A204.1 (cell line): ENCODE measurements around the gene PDCD1LG2.
"Not testable (repeated sequence)": the region's sequence is repeated elsewhere in the genome, so short reads cannot be mapped to it uniquely, and the experiment has no call there.

Source experiments
- FAIRE-seq: peaks from 2 replicates; lab custom pipeline; 2012; peaks lifted over from hg19 to GRCh38; lab: Jason Lieb, UNC

The PDCD1LG2 gene

GRCh38 chr9:5493679-5494511 is 16.4 kb upstream of the PDCD1LG2 start:
- no peak for FAIRE-seq

GRCh38 chr9:5494765-5495164 is 15.6 kb upstream of the PDCD1LG2 start:
- FAIRE-seq, result not testable (repeated sequence)

- FAIRE-seq, result no peak
These were observed 11.2 kb upstream of the PDCD1LG2 start for GRCh38 chr9:5499157-5499556.

GRCh38 chr9:5499889-5500398 is 10.4 kb upstream of the PDCD1LG2 start:
- FAIRE-seq, result no peak

GRCh38 chr9:5500441-5501235 is 9.7 kb upstream of the PDCD1LG2 start:
- no peak for FAIRE-seq

- no peak for FAIRE-seq
These were observed 7.8 kb upstream of the PDCD1LG2 start for GRCh38 chr9:5502553-5502952.

GRCh38 chr9:5509573-5509972 is 758 bp upstream of the PDCD1LG2 start:
- no peak for FAIRE-seq

GRCh38 chr9:5510989-5511388 is 658 bp downstream of the PDCD1LG2 start:
- no peak for FAIRE-seq

GRCh38 chr9:5511476-5511875 is 1.1 kb downstream of the PDCD1LG2 start:
- no peak for FAIRE-seq

- FAIRE-seq, result no peak
These were observed 1.7 kb downstream of the PDCD1LG2 start for GRCh38 chr9:5511935-5512580.

GRCh38 chr9:5512658-5513452 is 2.5 kb downstream of the PDCD1LG2 start:
- no peak for FAIRE-seq

- no peak for FAIRE-seq
These were observed 3.8 kb downstream of the PDCD1LG2 start for GRCh38 chr9:5513966-5514616.

- FAIRE-seq, result no peak
These were observed 4.4 kb downstream of the PDCD1LG2 start for GRCh38 chr9:5514617-5515260.

GRCh38 chr9:5515261-5515650 is 4.9 kb downstream of the PDCD1LG2 start:
- FAIRE-seq, result no peak

GRCh38 chr9:5516453-5517220 is 6.3 kb downstream of the PDCD1LG2 start:
- FAIRE-seq, result no peak

GRCh38 chr9:5518171-5518936 is 8.0 kb downstream of the PDCD1LG2 start:
- FAIRE-seq, result no peak

- FAIRE-seq, result no peak
These were observed 8.6 kb downstream of the PDCD1LG2 start for GRCh38 chr9:5518937-5519319.

- FAIRE-seq, result no peak
These were observed 13.8 kb downstream of the PDCD1LG2 start for GRCh38 chr9:5524090-5524489.

GRCh38 chr9:5529683-5530221 is 19.4 kb downstream of the PDCD1LG2 start:
- FAIRE-seq, result no peak
